Kidney (tissue), 14 donors: Measurements from ENCODE around the gene COPS6. TPM values are rescaled to one million over a fixed set of nuclear protein-coding genes. Genes with fewer than 3 reads are reported as not detected.

ENCODE experiments used
- DNase-seq, 5 donors: peaks; one replicate each; pipeline ENCODE4 v3.0.0-alpha.2; 2013 to 2020
- FAIRE-seq: peaks from 2 replicates; lab custom pipeline; 2012; peaks lifted over from hg19 to GRCh38; lab: Jason Lieb, UNC
- H3K27ac ChIP-seq, 2 donors: one replicate each; pipeline ENCODE4 v1.7.0; 2013; ENCODE audit warnings: low read depth in 2 of 2, low read length in 2 of 2, inconsistent platforms in 1 of 2
- H3K27me3 ChIP-seq: one replicate; pipeline ENCODE4 v1.7.1; 2013; ENCODE audit warnings: low read length, inconsistent platforms; ENCODE audit not compliant: control insufficient read depth, insufficient read depth
- H3K36me3 ChIP-seq, 3 donors: one replicate each; pipeline versions ENCODE4 v1.7.0 to v1.7.1; 2013; ENCODE audit warnings: low read length in 3 of 3, control low read depth in 1 of 3, inconsistent platforms in 1 of 3; ENCODE audit not compliant: insufficient read depth in 3 of 3, control insufficient read depth in 2 of 3
- H3K4me1 ChIP-seq, 3 donors: one replicate each; pipeline versions ENCODE4 v1.7.0 to v1.7.1; 2013; ENCODE audit warnings: low read length in 3 of 3, inconsistent platforms in 1 of 3, low read depth in 1 of 3; ENCODE audit not compliant: control insufficient read depth in 2 of 3, insufficient read depth in 2 of 3
- H3K4me3 ChIP-seq, 3 donors: one replicate each; pipeline versions ENCODE4 v1.7.0 to v1.8.1; 2013; ENCODE audit warnings: low read length in 3 of 3, control low read depth in 1 of 3, inconsistent platforms in 1 of 3
- H3K9ac ChIP-seq, 3 donors: one replicate each; pipeline versions ENCODE4 v1.7.0 to v1.7.1; 2013; ENCODE audit warnings: low read length in 3 of 3, control low read depth in 1 of 3, inconsistent platforms in 1 of 3
- H3K9me3 ChIP-seq, 3 donors: one replicate each; pipeline versions ENCODE4 v1.7.0 to v1.7.1; 2013; ENCODE audit warnings: low read length in 3 of 3, control low read depth in 1 of 3, inconsistent platforms in 1 of 3; ENCODE audit not compliant: control insufficient read depth in 2 of 3, insufficient read depth in 1 of 3
- CTCF ChIP-seq: IDR thresholded peaks from 3 replicates; pipeline ENCODE4 v1.5.1; 2012; ENCODE audit warnings: mild to moderate bottlenecking, moderate library complexity, borderline replicate concordance; ENCODE audit not compliant: insufficient read depth; ENCODE audit errors: extremely low read depth
- intact Hi-C: fragments of 100-400 bp; cut with DNase I; formaldehyde crosslinking; loops from one replicate; pipeline ENCODE4 v1.11.1; 2022
- polyA plus RNA-seq: library from polyadenylated mRNA; stranded (reverse); fragments of 350-450 nt; fragmentation: Illumina TruSeq; extraction: RNeasy Lipid Tissue Mini Kit (QIAGEN cat#74804); gene quantifications from one replicate; pipeline ENCODE4 v1.2.3, GENCODE V29; 2014; ENCODE audit warnings: low read depth, low replicate concordance; ENCODE audit not compliant: insufficient read depth
- total RNA-seq: library from RNA; stranded (reverse); fragmentation: NEBNext Ultra II Directional; extraction: Animal tissue kit (Norgen Biotek cat#: 25700); gene quantifications from one replicate; pipeline ENCODE4 v1.2.1, GENCODE V29; 2021
- donor health status: control.
- donor health status: control.
- donor health status: control.
- donor health status: control.
- donor health status: control.
- donor health status: DM: yes; HTN: yes; CAD: no.
- donor health status: Normal renal cell carcinoma (clear cell type).

COPS6 gene
- total and polyA plus RNA-seq, 2 donors from 2014 or later, result 89.1 to 166 TPM

- Histone ChIP-seq H3K9me3 (peaks cover 2 to 6% (median 2%) of the 10 kb centered on the region in 3 donors), H3K27me3 (no peaks in the 10 kb centered on the region), H3K36me3 (peaks cover 21 to 39% (median 23%) of the 10 kb centered on the region in 3 donors), H3K9ac (no peak overlapping the region), H3K4me3 (no peak overlapping the region), H3K4me1 (no peaks in the 10 kb centered on the region), H3K27ac (no peak overlapping the region)
- no peak for FAIRE-seq
- DNase-seq, result peak in 2 of 5 donors; percentile 62 to 84
- TF ChIP-seq CTCF, result no peak
- intact Hi-C loops, result no loop called here
These were observed 23.1 kb upstream of the COPS6 start for GRCh38 chr7:100065452-100066186.

DNA sequence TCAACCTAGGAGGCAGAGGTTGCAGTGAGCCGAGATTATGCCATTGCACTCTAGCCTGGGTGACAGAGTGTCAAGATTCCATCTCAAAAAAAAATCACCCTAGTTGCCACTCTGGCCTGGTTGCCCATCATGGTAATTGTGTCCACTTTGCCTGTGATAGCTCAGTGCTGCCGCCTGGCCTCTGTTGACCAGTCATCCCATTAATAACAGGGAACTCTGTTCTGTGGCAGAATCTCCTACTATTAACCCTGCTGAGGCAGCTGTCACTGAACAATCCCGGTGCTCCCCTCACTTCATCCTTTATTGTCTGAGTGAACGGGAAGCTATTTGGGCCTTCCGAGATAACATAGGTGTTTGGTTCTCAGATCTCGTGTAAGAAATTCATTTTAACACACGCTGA is 21.8 kb upstream of the COPS6 start:
- H3K27me3 ChIP-seq, result no peaks in the 10 kb centered on the region
- DNase-seq (no peak), FAIRE-seq (no peak)
- no peak overlapping the region for H3K9ac ChIP-seq
- H3K9me3 ChIP-seq, result peaks cover 9 to 20% (median 11%) of the 10 kb centered on the region in 3 donors
- H3K27ac ChIP-seq, result no peak overlapping the region
- no peak for TF ChIP-seq CTCF
- H3K4me3 ChIP-seq, result no peak overlapping the region
- H3K36me3 ChIP-seq, result peaks cover 32 to 45% (median 34%) of the 10 kb centered on the region in 3 donors
- H3K4me1 ChIP-seq, result no peaks in the 10 kb centered on the region
- intact Hi-C loops, result no loop called here

GRCh38 chr7:100069991-100070390 is 18.8 kb upstream of the COPS6 start:
- no peak for DNase-seq

More at GRCh38 chr7:100069991-100070390, 18.8 kb upstream of the COPS6 start:
- Histone ChIP-seq H3K4me3 (no peak overlapping the region), H3K9ac (no peak overlapping the region), H3K27ac (no peak overlapping the region), H3K27me3 (no peaks in the 10 kb centered on the region), H3K4me1 (no peaks in the 10 kb centered on the region), H3K9me3 (peaks cover 11 to 26% (median 14%) of the 10 kb centered on the region in 3 donors), H3K36me3 (peaks cover 41 to 59% (median 43%) of the 10 kb centered on the region in 3 donors)
- intact Hi-C loops, result no loop called here
- no peak for TF ChIP-seq CTCF
- FAIRE-seq, result no peak
